Kidney capillary endothelial cell (primary cell): ENCODE results near the gene SPAG8.

ENCODE experiments used
- DNase-seq: peaks from one replicate; pipeline ENCODE4 v3.0.0-alpha.2; 2018; ENCODE audit warnings: low spot score

Gene SPAG8

DNA sequence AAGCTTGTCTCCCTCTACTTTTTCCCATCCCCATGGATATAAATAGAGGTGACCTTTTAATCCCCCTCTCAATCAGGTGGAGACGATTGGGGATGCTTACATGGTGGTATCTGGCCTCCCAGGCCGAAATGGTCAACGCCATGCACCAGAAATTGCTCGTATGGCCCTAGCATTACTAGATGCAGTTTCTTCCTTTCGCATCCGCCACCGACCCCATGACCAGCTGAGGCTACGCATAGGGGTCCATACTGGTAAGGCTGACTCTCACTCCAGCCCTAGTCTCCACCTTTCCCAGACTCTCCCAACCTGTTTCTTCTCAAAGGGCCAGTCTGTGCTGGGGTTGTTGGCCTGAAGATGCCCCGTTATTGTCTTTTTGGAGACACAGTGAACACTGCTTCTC is 3.6 kb downstream of the SPAG8 start:
- DNase-seq = no peak

DNA sequence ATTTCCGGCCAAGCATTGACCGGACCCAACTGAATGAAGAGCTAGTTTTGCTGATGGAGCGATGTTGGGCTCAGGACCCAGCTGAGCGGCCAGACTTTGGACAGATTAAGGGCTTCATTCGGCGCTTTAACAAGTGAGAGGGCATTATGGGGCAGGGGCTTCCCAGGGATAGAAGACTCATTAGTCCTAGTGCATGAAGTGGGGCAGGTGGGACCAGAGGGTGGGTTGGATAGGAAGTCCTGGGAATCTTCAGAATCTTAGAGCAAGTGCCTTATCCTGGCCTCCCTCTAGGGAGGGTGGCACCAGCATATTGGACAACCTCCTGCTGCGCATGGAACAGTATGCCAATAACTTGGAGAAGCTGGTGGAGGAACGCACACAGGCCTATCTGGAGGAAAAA is 6.0 kb downstream of the SPAG8 start:
- DNase-seq = no peak

DNA sequence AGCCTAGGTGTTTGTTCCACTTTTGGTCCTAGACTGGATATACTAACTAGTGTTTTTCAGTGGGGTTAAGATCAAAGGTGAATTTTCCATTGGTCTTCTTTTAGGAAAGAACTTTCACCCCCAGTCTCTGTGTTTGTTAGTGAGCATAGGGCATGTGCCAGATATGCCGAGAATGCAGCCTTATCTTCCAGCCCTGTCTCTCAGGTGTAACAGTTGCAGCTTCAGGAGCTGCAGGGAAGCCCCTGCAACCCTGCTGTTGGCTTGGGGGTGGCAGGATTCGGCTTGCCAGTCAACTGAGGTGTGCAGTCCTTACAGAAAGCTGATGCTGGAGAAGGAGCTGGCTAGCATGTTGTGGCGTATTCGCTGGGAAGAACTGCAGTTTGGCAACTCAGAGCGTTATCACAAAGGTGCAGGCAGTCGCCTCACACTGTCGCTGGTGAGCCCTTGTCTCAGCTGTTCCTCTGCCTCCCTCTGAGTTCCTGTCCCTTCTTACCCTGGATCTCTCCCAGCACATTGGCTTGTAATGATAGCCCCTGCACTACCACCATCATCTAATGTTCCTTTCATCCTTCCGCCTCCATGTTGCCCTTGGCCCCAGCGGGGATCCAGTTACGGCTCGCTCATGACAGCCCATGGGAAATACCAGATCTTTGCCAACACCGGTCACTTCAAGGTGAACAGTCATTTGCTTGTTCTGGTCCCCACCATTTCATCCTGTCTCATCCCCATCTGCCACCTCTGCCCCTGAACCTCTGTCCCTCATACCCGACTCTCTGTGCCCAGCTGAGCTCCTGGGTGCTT is 10.5 kb downstream of the SPAG8 start:
- no peak for DNase-seq

DNA sequence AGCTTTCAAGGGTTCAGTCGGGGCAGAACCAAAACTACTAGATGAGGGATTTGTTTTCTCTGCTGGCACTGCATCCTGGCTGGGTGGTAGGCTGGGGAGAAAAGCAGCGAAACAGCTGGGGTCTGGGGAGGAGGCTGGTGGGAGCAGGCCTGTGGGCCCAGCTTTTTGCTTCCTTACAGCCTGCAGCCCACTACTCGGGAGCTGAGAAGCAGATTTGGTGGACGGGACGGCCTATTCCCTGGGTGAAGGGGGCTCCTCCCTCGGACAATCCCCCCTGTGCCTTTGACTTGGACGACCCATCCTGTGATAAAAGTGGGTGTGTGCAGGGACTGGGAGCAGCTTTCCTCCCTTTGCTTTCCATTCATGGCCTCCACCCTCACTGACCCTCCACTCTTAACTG is 11.5 kb downstream of the SPAG8 start:
- DNase-seq = no peak

DNA sequence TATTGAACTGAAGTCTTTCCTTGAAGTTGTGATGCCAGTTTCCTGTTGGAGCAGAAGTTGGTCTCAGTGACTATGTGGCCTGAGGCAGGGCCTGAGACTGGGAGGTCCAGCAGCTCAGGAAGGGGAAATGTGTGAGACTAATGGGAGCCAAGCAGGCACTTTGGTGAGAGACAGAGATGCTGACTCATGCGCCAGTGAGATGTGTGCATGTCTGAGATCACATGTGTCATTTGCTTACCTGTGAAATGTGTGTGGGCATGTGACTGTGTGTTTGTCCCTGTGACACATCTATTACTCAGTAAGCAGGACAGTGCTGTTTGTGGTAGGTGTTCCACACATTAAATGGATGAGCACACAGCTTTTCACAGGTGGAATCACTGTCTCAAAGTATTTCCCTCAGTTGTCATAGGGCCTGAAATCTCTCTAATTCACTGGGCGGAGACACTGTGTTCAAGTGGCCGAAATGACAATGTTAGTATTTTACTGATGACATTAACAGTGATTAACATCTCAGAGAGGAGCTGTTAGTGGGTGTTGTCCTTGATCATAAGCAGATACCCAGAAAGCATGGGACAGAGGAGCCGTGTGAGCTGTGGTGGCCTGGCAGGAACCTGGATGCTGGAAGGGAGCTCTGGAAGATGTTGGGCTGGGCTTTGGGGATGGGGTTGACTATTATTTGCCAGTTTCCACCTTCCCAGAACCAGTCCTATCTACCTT is 13.2 kb downstream of the SPAG8 start:
- DNase-seq = peak; percentile 98

DNA sequence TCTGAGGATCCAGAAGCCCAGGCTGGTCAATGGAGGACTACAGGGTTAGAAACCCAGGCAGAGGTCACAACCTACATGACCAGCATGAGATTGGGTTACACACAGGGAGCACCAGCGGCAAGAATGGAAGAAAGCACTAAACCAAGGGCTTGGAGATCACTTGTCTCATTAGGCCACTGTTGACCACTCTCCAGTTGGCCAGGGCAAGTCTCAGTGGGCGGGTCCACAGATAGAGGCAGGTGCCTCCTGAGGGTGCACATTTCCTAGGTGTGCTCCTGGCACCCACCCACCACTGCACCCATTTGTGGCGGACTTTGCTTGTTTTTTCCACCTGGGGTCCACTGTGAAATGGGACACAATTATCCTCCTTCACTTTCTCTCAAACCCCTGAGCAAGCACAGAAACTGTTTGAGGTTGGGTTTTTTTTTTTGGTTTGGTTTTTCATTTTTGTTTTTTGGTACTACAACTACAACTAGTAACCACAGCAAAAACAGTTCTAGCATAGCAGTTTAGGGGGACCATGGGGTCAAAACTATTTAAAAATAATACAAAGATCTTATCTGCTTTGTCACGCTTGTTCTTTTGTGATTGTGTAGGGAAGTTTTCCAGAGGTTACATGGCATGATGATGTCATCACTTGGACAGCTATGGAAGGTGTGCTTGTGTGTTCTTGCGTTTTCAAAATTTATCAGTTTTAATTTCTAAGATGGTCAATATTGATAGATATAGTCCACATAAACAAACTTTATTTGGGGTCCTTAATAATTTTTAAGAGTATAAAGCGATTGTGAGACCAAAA is 14.6 kb downstream of the SPAG8 start:
- no peak for DNase-seq

DNA sequence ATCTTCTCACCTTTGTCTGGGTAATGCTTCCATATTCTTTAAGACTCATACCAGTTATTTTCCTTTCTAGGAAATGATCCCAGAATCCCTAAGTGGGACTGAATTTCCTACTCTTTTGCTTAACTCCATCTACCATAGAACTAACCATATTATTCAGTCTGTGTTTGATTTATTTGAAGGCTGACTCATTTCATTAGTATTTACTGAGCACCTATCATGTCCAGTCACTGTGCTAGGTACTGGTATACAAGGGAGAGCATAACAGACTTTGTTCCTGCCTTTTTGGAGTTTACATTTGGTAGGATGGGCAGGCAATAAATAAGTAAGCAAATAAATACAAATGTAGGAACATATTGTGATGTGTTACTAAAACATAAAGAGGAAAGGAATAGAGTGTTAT is 16.4 kb downstream of the SPAG8 start:
- peak; percentile 60 for DNase-seq

DNA sequence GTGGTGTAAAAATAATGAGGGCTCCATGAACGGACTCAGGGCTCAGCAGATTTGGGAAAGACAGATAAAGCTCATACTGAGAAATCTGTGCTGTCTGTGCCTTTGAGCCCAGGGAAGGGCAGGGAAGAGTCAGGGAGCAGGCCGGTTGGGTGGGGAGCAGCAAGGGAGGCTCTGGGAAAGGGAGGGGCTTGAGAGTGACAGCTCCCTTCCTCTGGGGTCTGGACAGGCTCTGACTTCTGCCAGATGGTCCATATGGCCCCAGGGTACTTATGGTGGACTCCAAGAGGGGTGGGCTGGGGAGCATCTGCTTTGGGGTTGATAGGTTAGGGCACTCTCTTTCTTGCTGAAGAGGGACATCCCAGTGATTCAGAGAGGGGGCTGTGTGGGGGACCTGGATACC is 18.6 kb downstream of the SPAG8 start:
- DNase-seq = no peak

DNA sequence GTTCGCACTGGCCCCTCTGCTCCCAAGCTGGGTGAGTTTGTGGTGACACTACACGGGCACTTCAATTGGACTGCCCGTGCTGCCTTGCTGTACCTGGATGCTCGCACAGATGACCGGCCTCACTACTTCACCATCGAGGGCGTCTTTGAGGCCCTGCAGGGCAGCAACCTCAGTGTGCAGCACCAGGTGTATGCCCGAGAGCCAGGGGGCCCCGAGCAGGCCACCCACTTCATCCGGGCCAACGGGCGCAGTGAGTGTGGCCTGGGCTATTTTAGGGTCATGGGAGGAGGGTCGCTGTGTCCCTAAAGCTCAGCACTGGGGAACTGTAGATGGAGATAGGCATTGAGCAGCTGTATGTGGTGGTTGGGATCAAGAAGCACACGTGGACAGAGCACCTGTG is 19.2 kb downstream of the SPAG8 start:
- DNase-seq = no peak

DNA sequence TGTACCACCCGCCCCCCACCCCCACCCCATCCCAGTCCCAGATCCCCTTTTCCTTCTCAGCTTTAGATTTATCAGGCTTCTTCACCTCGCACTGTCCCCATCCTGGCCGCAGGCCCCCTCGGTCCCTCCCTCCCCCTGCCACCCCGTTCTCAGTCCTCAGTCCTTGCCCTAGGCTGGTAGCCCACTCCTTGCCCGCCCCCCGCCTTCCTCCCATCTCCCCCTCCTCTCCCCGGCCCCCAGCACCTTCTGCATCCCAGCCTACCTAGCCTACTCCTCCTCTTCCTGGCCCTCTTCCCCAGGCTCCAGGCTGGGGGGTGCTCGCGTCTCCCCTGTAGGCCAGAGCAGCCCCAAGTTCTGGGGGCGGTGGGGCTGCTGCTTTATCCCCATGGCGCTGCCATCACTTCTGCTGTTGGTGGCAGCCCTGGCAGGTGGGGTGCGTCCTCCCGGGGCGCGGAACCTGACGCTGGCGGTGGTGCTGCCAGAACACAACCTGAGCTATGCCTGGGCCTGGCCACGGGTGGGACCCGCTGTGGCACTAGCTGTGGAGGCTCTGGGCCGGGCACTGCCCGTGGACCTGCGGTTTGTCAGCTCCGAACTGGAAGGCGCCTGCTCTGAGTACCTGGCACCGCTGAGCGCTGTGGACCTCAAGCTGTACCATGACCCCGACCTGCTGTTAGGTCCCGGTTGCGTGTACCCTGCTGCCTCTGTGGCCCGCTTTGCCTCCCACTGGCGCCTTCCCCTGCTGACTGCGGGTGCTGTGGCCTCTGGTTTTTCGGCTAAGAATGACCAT is 19.8 kb downstream of the SPAG8 start:
- no peak for DNase-seq

DNA sequence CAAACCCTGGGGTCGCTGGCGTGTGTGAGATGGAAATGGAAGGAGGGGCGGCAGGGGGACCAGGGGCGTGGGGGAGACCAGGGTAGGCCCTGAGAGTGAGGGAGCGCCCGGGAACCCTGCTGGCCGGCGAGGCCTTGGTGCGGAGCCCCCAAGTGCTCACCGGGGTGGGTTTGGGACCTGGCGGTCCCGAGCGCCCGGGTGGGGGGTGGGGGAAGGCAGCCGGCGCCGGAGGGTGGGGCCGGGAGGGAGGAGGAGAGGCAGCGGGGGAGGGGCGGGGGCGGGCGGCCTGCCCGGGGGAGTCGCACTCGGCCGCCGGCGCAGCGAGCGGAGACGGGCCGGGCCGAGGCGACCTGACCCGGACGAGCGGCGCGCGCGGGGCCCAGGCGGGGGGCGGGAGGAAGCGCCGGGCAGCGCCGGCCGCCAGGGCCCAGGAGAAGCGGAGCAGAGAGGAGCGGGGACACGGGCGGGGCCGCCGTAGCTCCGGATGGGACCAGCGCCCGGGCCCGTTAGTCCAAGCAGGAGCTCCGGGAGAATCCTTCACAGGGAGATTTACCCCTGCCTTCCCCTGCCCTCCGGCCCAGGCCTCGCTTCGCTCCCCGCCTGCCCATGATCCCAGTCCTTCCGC is 20.7 kb downstream of the SPAG8 start, which contains the start of gene NPR2:
NPR2 (plus strand) TSS at position 295 of the 625 bp plus-strand sequence. CDS start 818 bp downstream, outside the sequence.
- no peak for DNase-seq

DNA sequence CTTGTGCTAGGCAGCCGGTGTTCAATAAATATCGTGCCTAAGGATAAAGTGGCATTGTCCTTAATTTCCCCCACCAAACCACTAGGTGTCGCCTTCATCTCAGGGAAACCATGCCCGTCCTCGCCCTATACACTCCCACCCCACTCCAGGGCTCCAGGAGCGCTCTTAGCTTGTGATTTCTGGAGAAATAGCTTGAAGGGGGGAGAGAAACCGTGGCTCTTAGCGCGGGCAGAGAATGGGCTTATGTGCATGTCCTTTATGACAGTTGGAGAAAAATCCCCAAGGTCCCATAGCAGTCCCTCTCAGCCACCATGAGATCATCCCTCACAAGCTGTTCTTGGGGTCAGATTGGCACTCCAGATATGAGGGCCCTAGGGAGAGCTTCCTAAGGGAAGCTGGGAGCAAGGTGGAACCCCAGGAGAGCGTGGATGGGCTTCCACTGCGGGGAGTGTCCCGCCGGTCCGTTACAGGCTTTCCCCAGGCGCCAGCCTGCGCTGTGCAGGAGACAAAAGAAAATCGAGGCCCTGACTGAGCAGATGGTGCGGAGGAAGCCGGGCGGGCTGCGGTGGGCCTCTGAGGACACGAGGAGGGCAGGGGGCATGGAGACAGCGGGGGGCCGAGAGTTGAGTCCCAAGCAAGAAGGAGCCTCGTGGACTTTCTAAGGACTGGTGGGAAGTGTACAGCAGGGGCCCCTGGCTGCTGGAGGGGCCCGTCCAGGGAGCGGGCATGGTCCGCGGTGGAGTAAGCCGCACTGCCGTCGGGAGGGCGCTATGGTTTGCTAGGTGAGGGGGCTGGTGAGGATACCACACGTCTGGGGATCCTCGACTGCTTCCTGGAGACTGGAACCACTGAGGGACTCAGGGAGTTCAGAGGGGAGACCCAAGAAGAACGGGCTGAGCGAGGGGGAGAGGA is 21.4 kb downstream of the SPAG8 start:
- peak; percentile 79 for DNase-seq

DNA sequence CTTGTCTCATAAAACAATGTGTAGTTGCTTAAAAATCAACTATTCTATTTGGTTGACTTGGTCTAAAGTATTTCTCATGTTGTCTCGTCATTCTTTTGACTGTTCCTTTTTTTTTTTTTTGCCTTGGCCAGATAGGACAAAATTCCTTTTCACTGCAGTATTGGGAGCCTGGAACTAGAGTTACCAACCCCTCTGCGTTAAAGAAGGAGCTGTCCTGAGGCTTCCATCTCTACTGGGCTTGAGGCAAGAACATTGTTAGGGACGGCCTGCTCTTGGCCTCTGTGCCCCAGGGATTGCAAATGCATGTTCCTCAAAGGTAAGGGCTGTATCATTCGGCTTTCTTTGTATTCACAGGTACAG is 22.1 kb downstream of the SPAG8 start:
- DNase-seq = no peak

DNA sequence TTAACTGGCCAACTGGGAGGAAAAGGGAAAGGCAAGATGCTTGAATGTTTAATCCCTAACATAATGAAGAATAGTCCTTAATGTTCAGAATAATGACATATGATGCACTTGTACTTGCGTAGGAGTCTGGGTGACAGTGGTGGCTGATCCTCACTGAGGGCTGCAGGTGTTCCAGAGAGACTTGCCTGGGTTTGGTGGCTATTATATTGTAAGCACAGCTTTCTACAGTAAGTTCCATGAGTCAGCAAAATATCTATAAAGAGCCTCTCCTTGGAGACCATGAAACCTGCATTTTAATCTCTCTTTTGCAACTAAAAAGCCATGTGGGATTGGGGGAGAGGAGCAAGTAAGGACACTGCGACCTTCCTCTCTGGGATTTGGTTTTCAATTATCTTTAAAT is 22.5 kb downstream of the SPAG8 start:
- no peak for DNase-seq

DNA sequence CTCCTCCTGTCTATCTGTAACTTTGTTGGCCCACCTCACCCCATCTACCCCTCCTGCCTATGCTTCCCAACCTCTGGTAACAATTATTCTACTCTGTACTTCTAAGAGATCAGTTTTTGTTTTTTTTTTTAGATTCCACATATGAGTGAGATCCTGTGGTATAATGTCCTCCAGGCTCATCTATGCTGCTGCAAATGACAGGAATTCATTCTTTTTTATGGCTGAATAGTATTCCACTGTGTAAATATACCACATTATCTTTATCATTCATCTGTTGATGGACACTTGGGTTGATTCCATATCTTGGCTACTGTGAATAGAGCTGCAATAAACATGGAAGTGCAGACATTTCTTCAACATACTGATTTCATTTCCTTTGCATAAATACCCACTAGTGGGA is 28.6 kb downstream of the SPAG8 start:
- no peak for DNase-seq

DNA sequence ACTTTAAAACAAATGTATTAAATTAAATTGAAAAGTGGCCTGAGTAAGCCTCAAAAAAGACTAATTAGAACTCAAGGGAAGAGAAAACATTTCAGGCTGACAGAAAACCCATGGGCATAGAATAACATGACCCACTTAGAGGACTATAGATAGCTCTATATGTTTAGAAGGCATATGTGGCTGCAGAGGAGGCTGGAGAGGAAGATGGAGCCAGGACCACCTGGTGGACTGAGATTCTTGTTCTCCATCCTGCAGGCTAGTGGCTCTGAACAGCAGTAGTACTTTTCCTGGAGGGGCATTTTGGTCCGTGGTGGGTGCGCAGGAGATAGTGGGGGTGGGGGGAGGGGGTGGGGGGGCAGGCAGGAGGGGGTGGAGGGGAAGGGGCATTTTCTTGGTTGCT is 31.0 kb downstream of the SPAG8 start:
- DNase-seq = no peak

DNA sequence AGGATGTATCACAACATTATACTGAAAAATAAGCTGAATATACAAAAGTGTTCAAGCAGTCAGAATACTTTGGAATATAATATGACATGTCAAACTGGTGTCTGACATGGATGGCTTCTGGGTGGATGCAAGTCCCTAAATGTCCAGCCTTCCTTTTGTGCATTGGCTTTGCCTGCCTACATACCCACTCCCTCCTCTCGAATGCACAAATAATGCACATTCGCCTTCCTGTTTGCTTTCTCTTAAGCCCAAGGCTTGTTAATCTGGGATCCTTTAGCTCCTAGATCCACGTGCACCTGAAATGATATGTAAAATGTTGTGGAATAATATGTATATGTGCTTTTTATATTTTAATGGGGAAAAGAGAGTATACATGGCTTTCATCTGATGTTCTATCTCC is 33.6 kb downstream of the SPAG8 start:
- no peak for DNase-seq

DNA sequence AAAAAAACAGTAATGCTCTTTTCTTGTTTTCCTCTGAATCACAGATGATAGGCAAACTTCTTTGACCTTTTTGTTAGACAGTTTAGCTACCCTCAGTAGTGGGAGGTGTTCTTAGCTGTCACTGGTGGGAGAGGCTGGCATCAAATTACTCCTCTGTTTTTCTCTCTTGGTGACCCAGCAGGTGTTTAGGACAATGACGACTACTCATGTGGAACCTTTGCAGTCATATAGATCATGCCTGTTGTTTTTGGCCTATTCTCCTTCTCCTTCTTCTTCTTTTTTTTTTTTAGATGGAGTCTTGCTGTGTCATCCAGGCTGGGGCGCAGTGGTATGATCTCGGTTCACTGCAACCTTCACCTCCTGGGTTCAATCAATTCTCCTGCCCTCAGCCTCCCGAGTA is 36.0 kb downstream of the SPAG8 start:
- DNase-seq = no peak

DNA sequence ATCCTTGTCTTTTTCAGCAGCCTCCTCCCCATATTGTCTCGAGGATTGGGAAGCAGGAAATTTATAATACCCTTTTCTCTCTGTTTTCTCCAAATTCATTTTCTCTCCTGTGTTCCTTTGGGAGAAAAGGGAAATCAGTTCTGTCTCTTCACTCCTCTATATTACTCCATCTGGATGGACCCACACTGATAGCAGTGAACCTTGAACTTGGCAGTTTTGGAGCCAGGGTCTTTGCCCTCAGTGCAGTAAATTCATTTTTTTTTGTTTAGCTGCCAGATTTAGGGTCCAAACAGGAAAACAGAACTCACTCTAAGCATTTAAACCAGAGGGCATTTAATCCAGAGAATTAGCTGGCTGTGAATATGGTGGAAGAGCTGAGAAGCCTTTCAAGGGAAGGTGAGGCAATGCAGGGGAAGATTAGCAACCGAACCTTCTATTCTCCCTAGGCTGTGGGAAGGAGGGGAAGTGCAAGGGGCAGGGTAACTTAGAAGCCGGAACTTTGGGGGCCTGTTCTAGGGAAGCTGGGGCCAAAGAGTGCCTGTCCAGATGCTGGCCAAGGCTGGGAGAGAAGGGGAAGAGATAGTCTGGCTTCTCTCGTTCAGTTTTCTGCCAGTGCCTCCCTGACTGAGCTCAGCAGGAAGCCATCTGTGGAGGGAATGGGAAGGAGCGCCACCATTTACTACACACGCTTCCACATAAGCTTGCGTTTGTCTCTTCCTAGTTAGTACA is 37.0 kb downstream of the SPAG8 start:
- no peak for DNase-seq

DNA sequence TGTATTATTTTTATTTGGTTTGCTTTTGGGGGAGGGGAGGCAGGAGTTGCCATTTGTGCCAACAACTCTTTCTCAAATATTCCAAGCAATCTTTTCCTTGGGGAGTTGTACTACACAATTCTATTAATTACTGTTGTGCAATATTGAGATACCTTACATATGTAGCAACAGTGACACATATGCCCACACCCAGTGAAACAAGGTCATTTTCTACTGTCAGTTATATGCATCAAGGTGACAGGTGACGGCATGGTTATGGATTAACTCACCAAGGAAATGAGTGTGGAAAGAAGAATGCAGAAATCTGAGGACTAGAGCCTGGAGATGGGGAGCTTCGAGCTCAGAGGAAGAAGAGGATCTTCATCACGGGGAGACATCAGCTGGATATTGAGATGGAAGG is 40.1 kb downstream of the SPAG8 start:
- DNase-seq = no peak
